Smooth muscle cell (in vitro differentiated cells): Measurements from ENCODE around the gene TUBA1C. TPM values are rescaled to one million over a fixed set of nuclear protein-coding genes. Genes with fewer than 3 reads are reported as not detected.
"Not testable (repeated sequence)": the region's sequence is repeated elsewhere in the genome, so short reads cannot be mapped to it uniquely, and the experiment has no call there.

Experiments
- DNase-seq: peaks from one replicate; lab custom pipeline; 2025; ENCODE audit not compliant: unreplicated experiment; lab: John Stamatoyannopoulos, UW
- H2AFZ ChIP-seq: fragments of 200-600 bp; sonication (generic); 2 replicates; pipeline ENCODE4 v1.6.0; 2016; ENCODE audit warnings: antibody characterized with exemption, low read depth, mild to moderate bottlenecking
- H3F3A ChIP-seq: fragments of 200-600 bp; sonication (generic); 2 replicates; pipeline ENCODE4 v1.6.0; 2017; ENCODE audit warnings: antibody characterized with exemption, low read depth
- H3K27ac ChIP-seq: fragments of 200-600 bp; sonication (generic); 2 replicates; pipeline ENCODE4 v1.5.1; 2016; ENCODE audit warnings: low read depth, mild to moderate bottlenecking
- H3K27me3 ChIP-seq: fragments of 200-600 bp; sonication (generic); 2 replicates; pipeline ENCODE4 v1.6.1; 2016; ENCODE audit warnings: low read depth, mild to moderate bottlenecking
- H3K36me3 ChIP-seq: fragments of 200-600 bp; sonication (generic); 2 replicates; pipeline ENCODE4 v1.5.1; 2016; ENCODE audit warnings: low read depth
- H3K4me1 ChIP-seq: fragments of 200-600 bp; sonication (generic); 2 replicates; pipeline ENCODE4 v1.5.1; 2016; ENCODE audit warnings: low read depth
- H3K4me2 ChIP-seq: fragments of 200-600 bp; sonication (generic); 2 replicates; pipeline ENCODE4 v1.6.0; 2016; ENCODE audit warnings: mild to moderate bottlenecking
- H3K4me3 ChIP-seq: fragments of 200-600 bp; sonication (generic); 2 replicates; pipeline ENCODE4 v1.5.1; 2016; ENCODE audit warnings: mild to moderate bottlenecking
- H3K79me2 ChIP-seq: fragments of 200-600 bp; sonication (generic); 2 replicates; pipeline ENCODE4 v1.6.0; 2016; ENCODE audit warnings: low read depth, mild to moderate bottlenecking
- H3K9ac ChIP-seq: fragments of 200-600 bp; sonication (generic); 2 replicates; pipeline ENCODE4 v1.6.0; 2016; ENCODE audit warnings: low read depth
- H3K9me3 ChIP-seq: fragments of 200-600 bp; sonication (generic); replicated peaks from 2 replicates; pipeline ENCODE4 v1.5.1; 2016; ENCODE audit warnings: low read depth
- H4K20me1 ChIP-seq: fragments of 200-600 bp; sonication (generic); 2 replicates; pipeline ENCODE4 v1.6.0; 2016; ENCODE audit warnings: low read depth
- CTCF ChIP-seq: fragments of 200-600 bp; sonication (generic); IDR thresholded peaks from 2 replicates; pipeline ENCODE4 v1.5.1; 2017; ENCODE audit warnings: borderline replicate concordance, mild to moderate bottlenecking, antibody characterized with exemption; ENCODE audit not compliant: insufficient read depth, poor library complexity, severe bottlenecking
- whole genome bisulfite sequencing: methylation state at CpG from one replicate; pipeline ENCODE4 v1.1.7; 2016; ENCODE audit warnings: low lambda C conversion rate; 5-methylcytosine and 5-hydroxymethylcytosine counted together
- polyA plus RNA-seq: library from polyadenylated mRNA; unstranded; fragments of >200 nt; fragmentation: Nextera tagmentation; extraction: Ambion mirVana; gene quantifications from 2 replicates; pipeline ENCODE4 v1.2.1, GENCODE V29; 2016
- total RNA-seq: library from RNA; depleted of rRNA; stranded (reverse); fragments of >200 nt; gene quantifications from 2 replicates; pipeline ENCODE4 v1.2.3, GENCODE V29; 2014

The TUBA1C gene
- total and polyA plus RNA-seq, 2 experiments from 2014 or later: 284 to 586 TPM

GRCh38 chr12:49253033-49253623 lies 11.8 kb upstream of the TUBA1C start:
- Histone ChIP-seq H3K4me3 (no peak overlapping the region), H2AFZ (no peak overlapping the region), H3F3A (no peaks in the 10 kb centered on the region), H3K9ac (no peak overlapping the region), H3K36me3 (no peaks in the 10 kb centered on the region), H3K9me3 (no peaks in the 10 kb centered on the region), H3K27me3 (no peaks in the 10 kb centered on the region), H3K4me1 (no peaks in the 10 kb centered on the region), H4K20me1 (no peaks in the 10 kb centered on the region), H3K27ac (no peak overlapping the region), H3K79me2 (no peaks in the 10 kb centered on the region), H3K4me2 (no peak overlapping the region)
- no peak for TF ChIP-seq CTCF
- DNase-seq: no peak
- 82% methylated on average over 11 of the region's 11 CpGs for WGBS

GRCh38 chr12:49255456-49255855 lies 9.4 kb upstream of the TUBA1C start:
- not testable (repeated sequence) for DNase-seq, H3K9me3 ChIP-seq, H2AFZ ChIP-seq, H3K9ac ChIP-seq, H4K20me1 ChIP-seq, H3K4me3 ChIP-seq, H3F3A ChIP-seq, H3K36me3 ChIP-seq, H3K4me1 ChIP-seq, H3K27ac ChIP-seq, H3K27me3 ChIP-seq, H3K79me2 ChIP-seq, H3K4me2 ChIP-seq
- 90% methylated on average over 10 of the region's 10 CpGs for WGBS

DNA sequence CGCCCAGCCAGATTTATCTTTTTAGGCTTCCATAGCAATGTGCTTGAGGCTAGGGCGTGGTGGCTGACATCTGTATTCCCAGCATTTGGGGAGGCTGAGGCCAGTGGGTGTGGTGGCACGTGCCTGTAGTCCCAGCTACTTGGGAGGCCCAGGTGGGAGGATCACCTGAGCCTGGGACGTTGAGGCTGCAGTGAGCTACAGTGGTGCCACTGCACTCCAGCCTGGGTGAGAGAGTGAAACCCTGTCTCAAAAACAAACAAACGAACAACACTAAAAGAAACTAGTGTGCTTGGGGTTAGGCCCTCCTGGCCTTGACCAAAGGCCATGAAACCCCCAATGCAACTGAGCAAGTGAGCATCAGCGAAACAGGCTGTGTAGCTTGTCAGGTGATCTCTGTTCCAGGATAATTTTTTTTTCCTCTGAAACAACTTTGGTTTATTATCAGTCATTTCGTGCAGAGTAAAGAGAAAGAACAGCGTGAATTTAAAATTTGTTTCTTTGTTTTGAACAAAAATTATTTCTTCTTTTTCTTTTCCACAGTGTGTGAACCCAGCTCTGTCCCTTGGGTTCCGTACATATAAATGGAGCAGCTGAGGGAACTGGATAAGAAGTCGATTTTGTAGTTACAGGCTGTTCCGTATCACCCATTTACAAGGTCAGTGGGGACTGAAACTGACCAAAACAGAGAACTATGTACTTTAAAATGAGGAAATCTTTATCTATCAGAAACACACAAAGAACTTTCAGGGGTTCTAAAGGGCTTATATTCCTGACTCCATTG lies 8.8 kb upstream of the TUBA1C start:
- H3K4me2 ChIP-seq: no peak overlapping the region
- H3K4me3 ChIP-seq: no peak overlapping the region
- no peak overlapping the region for H3K27ac ChIP-seq
- no peaks in the 10 kb centered on the region for H3K9me3 ChIP-seq
- 93% methylated on average over 11 of the region's 11 CpGs for WGBS
- TF ChIP-seq CTCF: no peak
- H3K79me2 ChIP-seq: no peaks in the 10 kb centered on the region
- no peak overlapping the region for H3K9ac ChIP-seq
- H3K27me3 ChIP-seq: no peaks in the 10 kb centered on the region
- no peaks in the 10 kb centered on the region for H3F3A ChIP-seq
- no peak for DNase-seq
- H3K4me1 ChIP-seq: peaks cover 14% of the 10 kb centered on the region
- no peaks in the 10 kb centered on the region for H3K36me3 ChIP-seq
- H2AFZ ChIP-seq: no peak overlapping the region
- H4K20me1 ChIP-seq: no peaks in the 10 kb centered on the region

DNA sequence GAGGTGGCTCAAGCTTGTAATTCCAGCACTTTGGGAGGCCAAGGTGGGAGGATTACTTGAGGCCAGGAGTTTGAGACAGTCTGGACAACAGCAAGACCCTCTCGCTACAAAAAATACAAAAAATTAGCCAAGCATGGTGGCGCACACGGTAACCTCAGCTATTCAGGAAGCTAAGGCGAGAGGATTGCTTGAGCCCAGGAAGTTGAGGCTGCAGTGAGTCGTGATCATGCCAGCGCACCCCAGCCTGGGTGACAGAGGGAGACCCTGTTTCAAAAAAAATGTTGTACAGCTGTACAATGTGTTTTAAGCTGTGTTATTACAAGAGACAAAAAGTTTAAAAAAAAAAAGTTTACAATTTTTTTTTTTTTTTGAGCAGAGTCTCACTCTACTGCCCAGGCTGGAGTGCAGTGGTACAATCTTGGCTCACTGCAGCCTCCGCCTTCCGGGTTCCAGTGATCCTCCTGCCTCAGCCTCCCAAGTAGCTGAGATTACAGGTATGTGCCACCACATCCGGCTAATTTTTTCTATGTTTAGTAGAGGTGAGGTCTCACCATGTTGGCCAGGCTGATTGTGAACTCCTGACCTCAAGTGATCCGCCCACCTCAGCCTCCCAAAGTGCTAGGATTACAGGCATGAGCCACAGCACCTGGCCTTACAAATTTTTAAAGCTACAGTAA lies 7.2 kb upstream of the TUBA1C start:
- H3K27me3 ChIP-seq, H3F3A ChIP-seq, H3K4me2 ChIP-seq, H2AFZ ChIP-seq, H3K9me3 ChIP-seq, H3K9ac ChIP-seq, H3K27ac ChIP-seq, H3K4me3 ChIP-seq, H3K79me2 ChIP-seq, H3K36me3 ChIP-seq, DNase-seq, H4K20me1 ChIP-seq: not testable (repeated sequence)
- 97% methylated on average over 10 of the region's 10 CpGs for WGBS
- H3K4me1 ChIP-seq: peaks cover 14% of the 10 kb centered on the region
